CD8-positive, alpha-beta memory T cell (primary cell): Measurements from ENCODE around the gene RPL36A. TPM values are rescaled to one million over a fixed set of nuclear protein-coding genes. Genes with fewer than 3 reads are reported as not detected.
A peak's percentile ranks its signal among the peaks of the same experiment; 100 is the strongest.

Experiments used
- CTCF ChIA-PET: fragments of 350-600 bp; sonication (Branson Sonifier 250); formaldehyde crosslinking; loops from one replicate; lab custom pipeline; 2021; ENCODE audit warnings: antibody characterized with exemption; lab: Charles Lee
- POLR2A ChIA-PET: fragments of 350-600 bp; sonication (Branson Sonifier 250); formaldehyde crosslinking; loops from one replicate; lab custom pipeline; 2021; ENCODE audit warnings: antibody characterized with exemption; lab: Charles Lee
- DNase-seq, 5 donors: peaks; one replicate each; pipeline versions ENCODE4 v3.0.0 to v3.0.0-alpha.2; 2020 to 2022; ENCODE audit warnings: mixed read lengths in 1 of 5
- H3K27ac ChIP-seq: one replicate; pipeline ENCODE4 v1.7.0; 2013; ENCODE audit warnings: low read depth, mild to moderate bottlenecking, low read length, moderate library complexity
- H3K27me3 ChIP-seq: 2 replicates; pipeline ENCODE4 v1.7.0; 2013; ENCODE audit warnings: low read length, mild to moderate bottlenecking; ENCODE audit not compliant: insufficient read depth, poor library complexity, severe bottlenecking
- H3K36me3 ChIP-seq: 2 replicates; pipeline ENCODE4 v1.7.0; 2013; ENCODE audit warnings: mild to moderate bottlenecking, low read length, moderate library complexity; ENCODE audit not compliant: insufficient read depth
- H3K4me1 ChIP-seq: 2 replicates; pipeline ENCODE4 v1.7.0; 2013; ENCODE audit warnings: mild to moderate bottlenecking, low read length, moderate library complexity; ENCODE audit not compliant: insufficient read depth
- H3K4me3 ChIP-seq: 2 replicates; pipeline ENCODE4 v1.7.0; 2013; ENCODE audit warnings: mild to moderate bottlenecking, low read length
- H3K9me3 ChIP-seq: 2 replicates; pipeline ENCODE4 v1.7.0; 2013; ENCODE audit warnings: mild to moderate bottlenecking, low read length
- H3K27ac Mint-ChIP-seq, 8 donors: one replicate each; pipeline ENCODE4 v1.8.0; 2020 to 2021; ENCODE audit warnings: mixed read lengths in 8 of 8, mild to moderate bottlenecking in 6 of 8, inconsistent platforms in 3 of 8, moderate library complexity in 3 of 8
- H3K27me3 Mint-ChIP-seq, 2 donors: one replicate each; pipeline ENCODE4 v1.8.0; 2020 to 2021; ENCODE audit warnings: mixed read lengths in 2 of 2, mild to moderate bottlenecking in 1 of 2, moderate library complexity in 1 of 2
- H3K36me3 Mint-ChIP-seq, 3 donors: one replicate each; pipeline ENCODE4 v1.8.0; 2020 to 2021; ENCODE audit warnings: mixed read lengths in 3 of 3, inconsistent platforms in 1 of 3, mild to moderate bottlenecking in 1 of 3
- H3K4me1 Mint-ChIP-seq, 3 donors: one replicate each; pipeline ENCODE4 v1.8.0; 2020 to 2021; ENCODE audit warnings: mixed read lengths in 3 of 3, inconsistent platforms in 1 of 3, mild to moderate bottlenecking in 1 of 3
- H3K4me3 Mint-ChIP-seq, 7 donors: one replicate each; pipeline ENCODE4 v1.8.0; 2020 to 2021; ENCODE audit warnings: mixed read lengths in 7 of 7, mild to moderate bottlenecking in 6 of 7, moderate library complexity in 4 of 7, inconsistent platforms in 2 of 7
- H3K9me3 Mint-ChIP-seq, 5 donors: one replicate each; pipeline ENCODE4 v1.8.0; 2020 to 2022; ENCODE audit warnings: mixed read lengths in 5 of 5, mild to moderate bottlenecking in 3 of 5, moderate library complexity in 2 of 5, inconsistent platforms in 1 of 5
- polyA plus RNA-seq: library from polyadenylated mRNA; unstranded; fragments of 300-500 nt; fragmentation: Illumina TruSeq; gene quantifications from one replicate; pipeline ENCODE4 v1.2.3, GENCODE V29; 2021
- total RNA-seq, 2 experiments: library from RNA; stranded (reverse); gene quantifications; one replicate each; pipeline ENCODE4 v1.2.3, GENCODE V29; 2021

RPL36A gene
- total RNA-seq (100 to 1,000 TPM; 332 to 416 TPM), polyA plus RNA-seq (2,098 TPM)

DNA sequence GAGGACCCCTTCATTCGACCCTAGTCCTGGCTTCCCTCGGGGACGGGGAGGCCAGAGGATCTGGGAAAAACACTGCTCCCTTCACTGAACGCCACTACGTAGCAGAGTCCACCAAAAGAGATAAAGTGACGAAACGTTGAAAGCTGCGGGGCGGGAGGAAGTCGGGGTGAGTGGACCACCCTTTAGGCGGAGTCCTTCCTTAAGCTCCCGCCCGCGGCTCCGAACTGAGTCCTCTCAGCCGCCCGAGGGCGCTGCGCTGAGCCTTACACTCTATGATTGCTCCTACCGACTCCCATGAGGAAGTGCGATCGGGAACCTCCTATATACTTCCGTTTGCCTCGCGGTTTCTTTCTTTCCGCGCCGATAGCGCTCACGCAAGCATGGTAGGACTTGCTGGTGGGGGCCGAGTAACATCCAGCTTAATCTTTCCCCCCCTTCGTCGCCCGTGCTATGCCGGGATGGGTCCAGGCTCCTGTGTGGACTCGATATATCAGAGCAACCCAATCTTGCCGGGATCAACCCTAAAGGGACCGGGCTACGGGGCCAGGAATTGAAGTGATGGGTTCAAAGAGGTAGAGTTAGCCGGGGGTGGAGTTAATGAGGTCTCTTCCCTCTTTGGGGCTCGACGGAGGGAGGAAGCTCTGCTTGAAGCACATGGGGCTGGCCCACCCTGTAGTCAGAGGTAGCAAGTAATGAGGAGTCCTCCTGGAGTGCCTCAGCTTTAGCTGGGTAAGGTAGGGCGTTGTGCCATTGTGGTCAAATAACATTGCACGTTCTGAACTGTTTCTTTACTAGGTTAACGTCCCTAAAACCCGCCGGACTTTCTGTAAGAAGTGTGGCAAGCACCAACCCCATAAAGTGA, at the start of gene RPL36A:
Gene RPL36A, plus strand, starts transcription at position 348 of the 862 bp plus-strand sequence. Its CDS starts 33 bp downstream, at position 381.
- H3K27me3 ChIP-seq: no peaks in the 10 kb centered on the region
- peaks cover 0 to 1% of the 10 kb centered on the region in 2 donors for H3K27me3 Mint-ChIP-seq
- peak within 1 kb of the TSS; percentile 65 for H3K4me3 ChIP-seq
- H3K4me1 Mint-ChIP-seq: peaks cover 24 to 42% (median 29%) of the 10 kb centered on the region in 3 donors
- CTCF ChIA-PET: interaction anchor here (0.7 to 2.7 kb wide), 9 partner anchors 10 to 541 kb away, joined by 3 to 25 read pairs (median 5); partner anchors contain the start of genes TIMM8A and ZMAT1
- H3K9me3 Mint-ChIP-seq: no peaks in the 10 kb centered on the region
- H3K27ac ChIP-seq: peak within 1 kb of the TSS; percentile 65
- POLR2A ChIA-PET: interaction anchor here (0.5 to 1.5 kb wide), 4 partner anchors 27 to 541 kb away, joined by 6 to 13 read pairs (median 10); partner anchors contain the start of genes TIMM8A and ZMAT1
- no peaks in the 10 kb centered on the region for H3K9me3 ChIP-seq
- H3K36me3 Mint-ChIP-seq: peaks cover 0 to 42% (median 0%) of the 10 kb centered on the region in 3 donors
- DNase-seq: peak; percentile 63 to 85 (median 75)
- H3K27ac Mint-ChIP-seq: peak within 1 kb of the TSS; percentile 91 to 99 (median 97)
- peaks cover 9% of the 10 kb centered on the region for H3K4me1 ChIP-seq
- H3K36me3 ChIP-seq: peaks cover 8% of the 10 kb centered on the region
- H3K4me3 Mint-ChIP-seq: peak within 1 kb of the TSS; percentile 93 to 100 (median 96)

DNA sequence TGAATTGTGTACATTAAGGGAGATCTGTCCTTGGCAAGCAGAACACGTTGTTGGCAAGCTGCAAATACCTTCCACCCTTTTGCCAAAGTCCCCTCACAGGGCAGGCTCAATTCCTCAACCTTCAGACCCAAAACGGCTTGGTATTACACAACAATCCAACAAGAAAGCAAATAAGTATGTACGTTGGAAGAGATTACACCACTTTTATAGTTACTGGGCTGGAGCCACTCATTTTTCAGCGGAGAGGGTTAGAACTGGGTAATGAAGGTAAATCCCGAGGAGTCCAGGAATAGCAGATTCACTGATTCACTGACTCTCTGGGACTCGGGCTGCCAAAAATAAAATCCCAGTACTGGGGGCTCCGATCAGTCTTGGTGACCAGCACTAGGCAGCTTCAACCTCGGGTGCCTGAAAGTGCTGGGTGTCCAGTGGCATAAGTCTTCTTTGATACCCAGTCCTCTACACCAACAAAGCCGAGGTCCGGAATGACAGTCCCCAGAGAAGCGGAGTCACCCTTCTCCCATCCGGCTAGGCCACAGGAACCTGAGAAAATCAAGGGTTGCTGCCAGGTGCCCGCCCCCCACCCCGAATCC, 42.9 kb upstream of the RPL36A start:
- Histone ChIP-seq H3K27ac (peak overlapping the region; percentile 74), H3K27me3 (no peaks in the 10 kb centered on the region), H3K4me1 (no peaks in the 10 kb centered on the region), H3K36me3 (no peaks in the 10 kb centered on the region), H3K9me3 (no peaks in the 10 kb centered on the region), H3K4me3 (peak overlapping the region; percentile 88)
- POLR2A ChIA-PET: interaction anchor here (1.2 to 1.8 kb wide), 4 partner anchors 43 to 584 kb away, joined by 3 to 8 read pairs (median 4); partner anchors contain the start of genes GLA, HNRNPH2, RPL36A and ZMAT1
- no peaks in the 10 kb centered on the region for H3K9me3 Mint-ChIP-seq
- DNase-seq: peak in 1 of 5 donors; percentile 2
- CTCF ChIA-PET: interaction anchor here (2.9 kb wide), 1 partner anchor 43 kb away, joined by 12 read pairs; the partner anchor contains the start of gene RPL36A
- H3K36me3 Mint-ChIP-seq: peaks cover 0 to 15% (median 1%) of the 10 kb centered on the region in 3 donors
- H3K27ac Mint-ChIP-seq: peak overlapping the region; percentile 87 to 96 (median 91)
- peak overlapping the region; percentile 88 to 97 (median 92) for H3K4me3 Mint-ChIP-seq
- H3K4me1 Mint-ChIP-seq: peaks cover 14 to 22% (median 15%) of the 10 kb centered on the region in 3 donors
- peaks cover 0 to 6% of the 10 kb centered on the region in 2 donors for H3K27me3 Mint-ChIP-seq

DNA sequence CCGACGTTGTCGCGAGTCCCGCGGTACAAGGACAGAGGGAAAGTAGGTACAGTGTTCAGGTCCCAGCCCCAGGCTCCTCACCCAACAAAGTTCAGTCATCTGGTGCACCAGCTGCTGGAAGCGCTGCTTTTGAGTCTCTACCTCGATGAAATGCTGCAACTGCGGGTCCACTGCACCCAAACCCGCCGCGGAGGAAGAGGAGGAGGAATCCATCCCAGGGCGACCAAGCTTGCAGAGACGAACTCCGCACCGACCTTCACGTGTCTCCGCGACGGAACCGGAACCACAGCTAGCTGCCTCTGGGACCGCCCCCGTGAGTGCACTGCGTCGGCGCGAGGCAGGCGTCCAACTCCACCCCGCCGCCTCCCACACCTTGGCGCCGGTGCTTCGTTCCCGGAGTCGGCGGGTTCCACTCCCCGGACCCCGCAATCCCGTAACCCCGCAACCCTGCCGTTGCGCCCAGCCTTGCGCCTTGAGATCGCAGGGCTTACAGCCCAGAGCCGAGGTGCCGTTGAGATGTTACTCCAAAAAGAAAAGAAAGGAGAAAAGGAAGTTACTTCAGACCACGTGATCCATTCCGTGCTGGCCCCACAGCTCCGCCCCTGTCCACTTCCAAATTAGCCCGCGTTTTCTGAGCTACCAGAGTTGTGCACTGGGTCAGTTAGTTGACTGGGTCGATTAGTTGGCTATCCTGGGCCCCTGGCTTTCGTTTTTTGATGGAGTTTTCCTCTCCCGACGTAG, 42.2 kb upstream of the RPL36A start, which contains the start of gene TIMM8A:
Gene TIMM8A, minus strand, starts transcription at position 291 of the 741 bp plus-strand sequence. Its CDS starts 78 bp downstream, at position 213.
- H3K27me3 Mint-ChIP-seq: peaks cover 0 to 6% of the 10 kb centered on the region in 2 donors
- DNase-seq: peak; percentile 64 to 81 (median 71)
- ChIA-PET POLR2A (interaction anchor here (1.2 to 1.8 kb wide), 4 partner anchors 42 to 583 kb away, joined by 3 to 8 read pairs (median 4); partner anchors contain the start of genes GLA, HNRNPH2, RPL36A and ZMAT1), CTCF (interaction anchor here (1.0 to 2.9 kb wide), 2 partner anchors 10 to 42 kb away, joined by 3 to 12 read pairs; partner anchors contain the start of gene RPL36A)
- H3K4me3 Mint-ChIP-seq: peak within 1 kb of the TSS; percentile 88 to 97 (median 92)
- no peaks in the 10 kb centered on the region for H3K9me3 Mint-ChIP-seq
- Histone ChIP-seq H3K4me1 (no peaks in the 10 kb centered on the region), H3K27me3 (no peaks in the 10 kb centered on the region), H3K9me3 (no peaks in the 10 kb centered on the region), H3K4me3 (peak within 1 kb of the TSS; percentile 88), H3K36me3 (no peaks in the 10 kb centered on the region), H3K27ac (peak within 1 kb of the TSS; percentile 74)
- H3K4me1 Mint-ChIP-seq: peaks cover 14 to 22% (median 15%) of the 10 kb centered on the region in 3 donors
- peaks cover 0 to 12% (median 1%) of the 10 kb centered on the region in 3 donors for H3K36me3 Mint-ChIP-seq
- peak within 1 kb of the TSS; percentile 87 to 96 (median 91) for H3K27ac Mint-ChIP-seq

DNA sequence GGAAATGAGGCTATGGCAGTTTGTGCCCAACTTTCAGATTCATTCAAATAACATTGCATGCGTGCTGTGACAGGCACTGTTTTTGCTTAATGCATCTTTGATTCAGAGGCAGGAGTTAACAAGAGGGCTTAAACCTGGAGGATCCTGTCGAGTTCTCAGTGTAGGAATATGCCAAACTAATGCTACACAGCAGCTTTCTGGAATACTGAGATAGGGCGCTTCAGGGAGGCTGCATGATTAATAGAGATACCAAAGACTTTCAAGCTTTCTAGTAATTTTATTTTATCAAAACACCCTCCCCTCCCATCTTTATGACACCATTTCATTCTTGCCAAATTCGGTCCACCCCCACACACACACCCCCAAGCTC, 41.6 kb upstream of the RPL36A start:
- ChIA-PET CTCF (interaction anchor here (1.0 to 2.9 kb wide), 2 partner anchors 9 to 41 kb away, joined by 3 to 12 read pairs; partner anchors contain the start of gene RPL36A), POLR2A (interaction anchor here (1.2 to 1.8 kb wide), 3 partner anchors 42 to 582 kb away, joined by 3 to 8 read pairs (median 5); partner anchors contain the start of genes GLA, HNRNPH2, RPL36A and ZMAT1)
- Histone ChIP-seq H3K27me3 (no peaks in the 10 kb centered on the region), H3K4me3 (peak overlapping the region; percentile 88), H3K4me1 (no peaks in the 10 kb centered on the region), H3K36me3 (no peaks in the 10 kb centered on the region), H3K27ac (peak overlapping the region; percentile 74), H3K9me3 (no peaks in the 10 kb centered on the region)
- Mint-ChIP-seq H3K4me3 (peak overlapping the region; percentile 88 to 97 (median 92)), H3K9me3 (no peaks in the 10 kb centered on the region), H3K4me1 (peaks cover 14 to 22% (median 15%) of the 10 kb centered on the region in 3 donors), H3K27me3 (peaks cover 0 to 6% of the 10 kb centered on the region in 2 donors), H3K27ac (peak overlapping the region; percentile 87 to 96 (median 91)), H3K36me3 (peaks cover 0 to 10% (median 1%) of the 10 kb centered on the region in 3 donors)
- DNase-seq: no peak

DNA sequence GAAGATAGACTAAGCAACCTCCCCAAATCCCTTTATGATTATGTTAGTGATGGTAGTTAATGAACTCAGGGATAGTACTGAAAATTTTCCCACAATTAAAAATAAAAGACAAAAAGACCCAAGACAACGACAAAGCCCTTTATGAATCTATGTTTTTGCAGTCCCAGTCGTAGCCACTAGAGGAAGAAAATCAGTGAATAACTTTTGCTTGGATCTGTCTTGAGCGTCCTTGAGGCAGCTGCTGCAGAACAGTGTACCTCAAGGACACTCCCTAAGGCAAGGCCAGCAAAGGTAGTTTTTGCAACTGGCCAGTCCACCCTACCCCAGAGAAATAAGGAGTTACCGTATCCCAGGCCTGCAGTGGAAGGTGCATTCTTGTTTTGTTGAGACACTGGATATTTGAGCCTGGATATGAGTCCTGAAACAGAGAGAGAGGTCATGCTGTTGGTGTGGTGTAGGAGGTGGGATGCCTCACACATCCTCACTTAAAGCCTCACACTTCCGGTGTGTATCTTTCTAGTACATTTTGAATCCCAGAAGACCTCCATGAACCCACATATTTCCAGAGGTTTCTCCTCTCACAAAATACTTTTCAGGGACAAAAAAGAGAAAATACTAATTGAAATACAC, 33.5 kb upstream of the RPL36A start:
- Mint-ChIP-seq H3K27me3 (peaks cover 13 to 16% of the 10 kb centered on the region in 2 donors), H3K9me3 (no peaks in the 10 kb centered on the region), H3K4me3 (no peak overlapping the region), H3K36me3 (no peaks in the 10 kb centered on the region), H3K4me1 (no peaks in the 10 kb centered on the region), H3K27ac (no peak overlapping the region)
- Histone ChIP-seq H3K4me1 (no peaks in the 10 kb centered on the region), H3K27ac (no peak overlapping the region), H3K4me3 (no peak overlapping the region), H3K27me3 (no peaks in the 10 kb centered on the region), H3K9me3 (no peaks in the 10 kb centered on the region), H3K36me3 (no peaks in the 10 kb centered on the region)
- CTCF ChIA-PET: no interaction called here
- no peak for DNase-seq
- POLR2A ChIA-PET: no interaction called here

DNA sequence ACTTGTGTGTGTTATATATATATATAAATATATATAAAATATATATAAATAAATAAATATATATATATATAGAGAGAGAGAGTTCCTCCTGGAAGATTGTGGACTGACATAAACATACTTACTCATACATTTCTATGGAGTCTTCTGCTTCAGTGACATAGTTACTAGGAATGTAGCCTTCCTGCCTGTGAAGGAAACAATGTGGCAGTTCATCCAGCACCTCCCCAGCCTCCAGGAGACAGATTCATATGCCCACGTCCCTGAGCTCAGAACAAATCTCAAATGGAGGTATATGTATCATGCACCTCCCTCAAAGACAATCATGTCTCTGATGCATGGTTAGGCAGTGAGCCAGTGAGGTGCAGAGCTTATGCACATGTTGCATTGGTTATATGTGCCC, 30.8 kb upstream of the RPL36A start:
- ChIA-PET CTCF (no interaction called here), POLR2A (no interaction called here)
- no peaks in the 10 kb centered on the region for H3K9me3 ChIP-seq
- no peaks in the 10 kb centered on the region for H3K36me3 ChIP-seq
- H3K27me3 Mint-ChIP-seq: peaks cover 13 to 16% of the 10 kb centered on the region in 2 donors
- H3K9me3 Mint-ChIP-seq: no peaks in the 10 kb centered on the region
- H3K4me3 Mint-ChIP-seq: no peak overlapping the region
- no peaks in the 10 kb centered on the region for H3K27me3 ChIP-seq
- no peak overlapping the region for H3K27ac ChIP-seq
- no peaks in the 10 kb centered on the region for H3K4me1 ChIP-seq
- H3K27ac Mint-ChIP-seq: no peak overlapping the region
- DNase-seq: no peak
- no peak overlapping the region for H3K4me3 ChIP-seq
- no peaks in the 10 kb centered on the region for H3K36me3 Mint-ChIP-seq
- no peaks in the 10 kb centered on the region for H3K4me1 Mint-ChIP-seq

DNA sequence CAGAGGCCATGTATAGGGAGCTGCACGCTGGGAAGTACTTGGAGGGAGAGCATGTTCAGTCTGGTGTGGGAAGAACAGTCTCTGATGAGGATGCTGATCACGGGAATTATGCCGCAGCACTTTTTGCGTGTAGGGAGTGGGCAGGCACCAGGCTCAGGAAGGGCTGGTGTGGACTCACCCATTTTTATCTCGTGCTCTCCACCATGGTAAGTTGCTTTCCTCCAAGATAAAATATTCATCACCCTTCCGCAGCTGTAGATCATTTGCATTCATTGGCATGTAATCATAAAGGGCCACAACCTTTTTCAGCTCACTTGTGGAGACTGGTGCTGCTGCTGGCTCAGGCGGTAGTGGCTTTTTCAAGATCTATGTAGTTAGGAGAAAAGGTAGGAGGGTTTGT, 30.4 kb upstream of the RPL36A start:
- Mint-ChIP-seq H3K4me1 (no peaks in the 10 kb centered on the region), H3K27me3 (peaks cover 13 to 14% of the 10 kb centered on the region in 2 donors), H3K9me3 (no peaks in the 10 kb centered on the region), H3K4me3 (no peak overlapping the region), H3K27ac (no peak overlapping the region), H3K36me3 (no peaks in the 10 kb centered on the region)
- no peaks in the 10 kb centered on the region for H3K36me3 ChIP-seq
- no peaks in the 10 kb centered on the region for H3K9me3 ChIP-seq
- no peak for DNase-seq
- no peaks in the 10 kb centered on the region for H3K27me3 ChIP-seq
- CTCF ChIA-PET: no interaction called here
- H3K27ac ChIP-seq: no peak overlapping the region
- POLR2A ChIA-PET: no interaction called here
- H3K4me3 ChIP-seq: no peak overlapping the region
- H3K4me1 ChIP-seq: no peaks in the 10 kb centered on the region
